HEK293T (cell line): ENCODE measurements around the gene POLN.

ENCODE experiments used
- CTCF ChIA-PET: fragments of 350-600 bp; formaldehyde crosslinking; extraction: SDS; loops from one replicate; lab custom pipeline; 2021; ENCODE audit warnings: antibody characterized with exemption, inconsistent platforms; lab: Yijun Ruan, JAX
- POLR2A ChIA-PET: fragments of 350-600 bp; formaldehyde crosslinking; extraction: SDS; loops from one replicate; lab custom pipeline; 2020; ENCODE audit warnings: antibody characterized with exemption, inconsistent platforms; lab: Yijun Ruan, JAX
- DNase-seq: peaks from one replicate; pipeline ENCODE4 v3.0.0; 2012; ENCODE audit warnings: mixed read lengths; ENCODE audit errors: extremely low spot score
- ARNT ChIP-seq: fragments of 450-650 bp; IDR thresholded peaks from 2 replicates; pipeline ENCODE4 v1.6.1; 2017; ENCODE audit warnings: mild to moderate bottlenecking
- BHLHE40 ChIP-seq: fragments of 450-650 bp; IDR thresholded peaks from 2 replicates; pipeline ENCODE4 v1.6.1; 2016; ENCODE audit warnings: mild to moderate bottlenecking, moderate library complexity, borderline replicate concordance
- CTBP1 ChIP-seq: fragments of 450-650 bp; IDR thresholded peaks from 2 replicates; pipeline ENCODE4 v1.6.1; 2016; ENCODE audit warnings: borderline replicate concordance
- ELF4 ChIP-seq: fragments of 450-650 bp; IDR thresholded peaks from 2 replicates; pipeline ENCODE4 v1.6.1; 2017; ENCODE audit warnings: antibody characterized with exemption
- FOXA1 ChIP-seq: fragments of 450-650 bp; IDR thresholded peaks from 2 replicates; pipeline ENCODE4 v1.6.1; 2016; ENCODE audit warnings: mild to moderate bottlenecking
- FOXK2 ChIP-seq: fragments of 450-650 bp; IDR thresholded peaks from 2 replicates; pipeline ENCODE4 v1.6.1; 2016; ENCODE audit warnings: mild to moderate bottlenecking
- FOXM1 ChIP-seq: fragments of 450-650 bp; IDR thresholded peaks from 2 replicates; pipeline ENCODE4 v1.6.1; 2017; ENCODE audit warnings: mild to moderate bottlenecking, borderline replicate concordance
- HDGF ChIP-seq: fragments of 450-650 bp; IDR thresholded peaks from 2 replicates; pipeline ENCODE4 v1.6.1; 2017; ENCODE audit warnings: antibody characterized with exemption, borderline replicate concordance
- L3MBTL2 ChIP-seq: fragments of 450-650 bp; conservative IDR thresholded peaks from 2 replicates; pipeline ENCODE4 v1.6.1; 2016; ENCODE audit warnings: mild to moderate bottlenecking
- LEF1 ChIP-seq: fragments of 450-650 bp; IDR thresholded peaks from 2 replicates; pipeline ENCODE4 v1.6.1; 2017; ENCODE audit warnings: mild to moderate bottlenecking, borderline replicate concordance
- NFRKB ChIP-seq: fragments of 450-650 bp; IDR thresholded peaks from 2 replicates; pipeline ENCODE4 v1.6.1; 2016; ENCODE audit warnings: mild to moderate bottlenecking, moderate library complexity
- SP1 ChIP-seq: fragments of 450-650 bp; IDR thresholded peaks from 2 replicates; pipeline ENCODE4 v1.6.1; 2017
- SUZ12 ChIP-seq: fragments of 450-650 bp; IDR thresholded peaks from 2 replicates; pipeline ENCODE4 v1.6.1; 2016; ENCODE audit warnings: mild to moderate bottlenecking
- TARDBP ChIP-seq: fragments of 450-650 bp; IDR thresholded peaks from 2 replicates; pipeline ENCODE4 v1.6.1; 2016
- ZNF384 ChIP-seq: fragments of 450-650 bp; IDR thresholded peaks from 2 replicates; pipeline ENCODE4 v1.6.1; 2016
- TF ChIP-seq, protein P1 (sequence below): fragments of 450-650 bp; IDR thresholded peaks from 2 replicates; pipeline ENCODE4 v1.6.1; 2016

The POLN gene

DNA sequence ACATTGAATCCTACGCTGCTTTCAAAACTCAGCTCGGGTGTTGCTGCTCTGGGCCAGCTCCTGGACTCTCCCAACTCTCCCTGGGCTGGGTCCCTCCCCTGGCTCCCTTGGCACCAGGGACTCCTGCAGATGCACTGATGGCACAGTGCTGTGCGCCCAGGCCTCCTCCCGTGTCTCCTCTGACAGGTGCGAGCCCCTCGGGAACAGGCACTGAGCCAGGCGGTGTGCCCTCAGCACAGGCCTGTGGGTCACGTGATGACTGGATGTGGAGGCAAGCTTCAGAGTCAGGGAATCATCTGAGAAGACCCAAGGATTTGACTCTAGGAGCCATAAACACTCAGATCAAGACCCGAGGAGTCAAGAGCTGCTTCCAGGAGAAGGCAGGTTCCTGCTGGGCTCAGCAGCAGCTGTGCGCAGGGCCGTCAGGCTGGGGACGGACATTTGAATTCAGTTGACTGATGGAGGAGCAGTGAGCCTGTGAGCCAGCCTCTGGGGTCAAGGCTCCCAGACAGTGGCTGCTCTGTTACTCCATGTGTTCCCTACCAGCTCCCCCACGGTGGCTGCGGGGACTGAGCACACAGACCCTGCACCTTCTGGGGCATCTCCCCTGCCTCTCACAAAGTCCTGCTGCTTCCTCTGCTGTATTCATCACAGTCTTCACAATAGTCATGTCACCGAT is 149.8 kb downstream of the POLN start:
- ChIA-PET CTCF (no interaction called here), POLR2A (no interaction called here)
- no peak for TF ChIP-seq FOXM1
- DNase-seq = no peak

DNA sequence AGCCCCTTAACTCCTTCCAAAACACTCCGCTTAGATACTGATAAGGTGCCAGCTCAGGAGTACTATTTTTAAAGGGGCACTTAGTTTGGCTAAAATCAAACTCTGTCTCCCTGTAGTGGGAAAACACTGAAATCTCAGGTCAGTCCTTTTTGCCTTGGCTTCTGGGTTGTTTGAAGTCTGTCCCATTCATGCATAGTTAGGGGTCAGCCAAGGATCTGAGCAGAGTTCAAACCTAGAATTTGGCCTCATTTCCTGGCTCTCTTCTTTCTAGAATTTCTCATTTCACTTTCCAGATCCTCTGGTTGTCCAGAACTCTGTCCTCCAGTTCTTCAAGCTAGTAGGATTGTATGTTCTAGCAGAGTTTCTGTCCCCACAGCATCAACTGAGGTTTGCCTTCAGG is 151.3 kb downstream of the POLN start:
- TF ChIP-seq SUZ12 = no peak
- TF ChIP-seq SP1 = no peak
- TF ChIP-seq CTBP1 = no peak
- TF ChIP-seq FOXA1 = no peak
- no peak for TF ChIP-seq ARNT
- TF ChIP-seq BHLHE40 = no peak
- no peak for TF ChIP-seq ELF4
- no peak for TF ChIP-seq NFRKB
- no peak for TF ChIP-seq LEF1
- TF ChIP-seq FOXM1 = no peak
- TF ChIP-seq, protein P1, sequence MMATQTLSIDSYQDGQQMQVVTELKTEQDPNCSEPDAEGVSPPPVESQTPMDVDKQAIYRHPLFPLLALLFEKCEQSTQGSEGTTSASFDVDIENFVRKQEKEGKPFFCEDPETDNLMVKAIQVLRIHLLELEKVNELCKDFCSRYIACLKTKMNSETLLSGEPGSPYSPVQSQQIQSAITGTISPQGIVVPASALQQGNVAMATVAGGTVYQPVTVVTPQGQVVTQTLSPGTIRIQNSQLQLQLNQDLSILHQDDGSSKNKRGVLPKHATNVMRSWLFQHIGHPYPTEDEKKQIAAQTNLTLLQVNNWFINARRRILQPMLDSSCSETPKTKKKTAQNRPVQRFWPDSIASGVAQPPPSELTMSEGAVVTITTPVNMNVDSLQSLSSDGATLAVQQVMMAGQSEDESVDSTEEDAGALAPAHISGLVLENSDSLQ = no peak
- no peak for TF ChIP-seq FOXK2
- no peak for TF ChIP-seq L3MBTL2
- TF ChIP-seq HDGF = no peak
- TF ChIP-seq TARDBP = no peak
- DNase-seq = no peak
- ChIA-PET CTCF (no interaction called here), POLR2A (no interaction called here)

DNA sequence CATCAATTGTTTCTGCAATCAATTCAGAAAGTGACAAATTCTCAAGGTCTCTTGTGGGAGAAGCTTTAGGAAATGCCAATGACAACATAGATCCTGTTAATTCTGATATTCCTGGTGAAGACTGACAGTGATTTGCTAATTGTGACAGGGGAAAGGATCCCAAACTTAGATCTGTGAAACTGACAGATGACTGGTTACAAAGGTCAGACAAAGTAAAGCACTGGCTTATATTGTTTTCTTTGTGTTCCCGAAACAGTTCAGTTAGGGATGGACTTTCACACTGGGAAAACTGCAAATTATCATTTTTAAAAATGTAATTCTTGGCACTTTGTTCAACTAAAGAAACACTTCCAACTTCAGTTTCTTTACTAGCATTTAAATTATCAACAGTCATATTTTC is 152.7 kb downstream of the POLN start:
- CTCF ChIA-PET = interaction anchor here (0.6 kb wide), 1 partner anchor 222 kb away, joined by 3 read pairs; no protein-coding TSS in a partner anchor
- POLR2A ChIA-PET = no interaction called here
- TF ChIP-seq BHLHE40 (no peak), SP1 (no peak), NFRKB (no peak)
- DNase-seq = no peak

DNA sequence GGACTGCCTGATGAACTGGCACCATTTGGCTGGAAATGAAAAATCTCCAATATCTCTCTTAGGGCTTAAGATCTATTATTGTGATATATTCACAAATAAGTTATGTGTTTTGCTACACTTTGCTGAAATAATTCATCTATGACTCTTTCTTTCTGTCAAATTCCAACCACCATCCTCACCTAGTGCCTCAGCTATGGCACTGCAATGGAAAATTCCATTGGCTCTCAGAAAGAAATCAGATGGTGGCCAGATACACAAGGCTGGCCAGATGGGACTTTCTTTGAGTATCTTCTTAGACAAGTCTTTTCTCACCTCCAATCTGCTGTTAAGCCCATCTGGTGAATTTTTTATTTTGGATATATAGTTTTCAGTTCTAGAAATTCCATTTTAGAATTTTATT is 154.8 kb downstream of the POLN start:
- no peak for DNase-seq
- CTCF ChIA-PET = no interaction called here
- POLR2A ChIA-PET = no interaction called here
- TF ChIP-seq BHLHE40 = no peak
- TF ChIP-seq FOXA1 = no peak
- no peak for TF ChIP-seq HDGF
- no peak for TF ChIP-seq FOXM1
- TF ChIP-seq ARNT = no peak
- TF ChIP-seq FOXK2 = no peak
- no peak for TF ChIP-seq SP1
- no peak for TF ChIP-seq TARDBP
- no peak for TF ChIP-seq LEF1
- TF ChIP-seq NFRKB = no peak
- TF ChIP-seq CTBP1 = no peak
- TF ChIP-seq ZNF384 = no peak

DNA sequence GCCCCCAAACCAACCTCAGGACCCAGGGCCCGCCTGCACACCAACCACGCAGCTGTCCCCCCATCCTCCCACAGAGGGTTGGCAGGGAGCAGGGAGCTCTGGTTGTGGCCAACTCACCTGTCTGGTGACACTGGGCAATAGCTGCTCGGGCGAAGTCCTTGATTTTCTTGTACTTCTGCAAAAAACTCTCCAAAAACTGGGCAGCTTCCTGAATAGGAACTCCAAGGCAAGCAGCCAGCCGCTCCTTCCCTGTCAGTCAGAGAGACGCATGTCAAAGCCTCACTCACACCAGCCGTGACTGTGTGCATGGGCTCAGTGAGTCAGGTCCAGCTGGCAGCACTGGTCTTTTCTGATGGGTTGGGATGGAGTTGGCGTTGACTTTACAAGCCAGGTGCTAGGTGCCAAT is 156.4 kb downstream of the POLN start:
- ChIA-PET POLR2A (no interaction called here), CTCF (no interaction called here)
- DNase-seq = no peak
- TF ChIP-seq SUZ12 = no peak
- no peak for TF ChIP-seq CTBP1
- TF ChIP-seq FOXM1 = no peak
- TF ChIP-seq ELF4 = no peak
- no peak for TF ChIP-seq L3MBTL2
- TF ChIP-seq FOXK2 = no peak
- no peak for TF ChIP-seq LEF1
- TF ChIP-seq TARDBP = no peak
- no peak for TF ChIP-seq ARNT
- no peak for TF ChIP-seq HDGF

DNA sequence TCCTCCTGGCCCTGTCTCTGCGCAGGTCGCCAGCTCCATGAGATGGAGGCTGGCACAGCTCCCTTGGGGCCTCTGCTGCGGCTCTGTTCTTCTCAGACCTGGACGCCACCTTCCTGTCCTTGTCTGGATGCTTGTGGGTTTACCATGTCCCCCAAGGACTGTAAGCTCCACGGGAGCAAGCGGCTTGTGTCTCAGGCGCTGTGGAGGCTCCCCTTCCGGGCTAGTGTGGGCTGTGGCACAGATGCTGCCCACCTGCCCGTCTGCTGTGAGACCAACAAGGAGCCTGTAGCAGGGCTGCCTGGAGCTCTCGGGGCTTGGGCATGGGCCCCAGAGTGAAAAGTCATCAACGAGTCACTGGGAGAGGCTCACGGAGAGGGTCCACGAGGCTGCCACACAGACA is 157.6 kb downstream of the POLN start:
- DNase-seq = no peak
- ChIA-PET CTCF (no interaction called here), POLR2A (no interaction called here)
- no peak for TF ChIP-seq FOXM1

DNA sequence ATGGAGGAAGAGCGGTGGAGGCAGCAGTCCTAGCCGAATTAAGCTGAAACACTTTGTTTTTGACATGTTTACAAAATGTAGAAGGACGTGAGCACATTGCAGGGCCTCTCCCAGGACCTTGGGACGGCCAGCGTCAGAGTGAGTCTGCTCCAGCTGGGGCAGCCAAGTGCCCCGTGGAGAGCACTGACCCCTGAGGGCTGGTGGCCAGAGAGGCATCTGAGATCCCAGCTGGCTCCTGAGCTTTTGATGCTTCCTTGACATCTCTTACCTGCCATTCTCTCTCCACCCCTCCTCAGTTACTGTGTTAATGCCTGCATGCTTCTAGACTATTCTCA is 158.1 kb downstream of the POLN start:
- TF ChIP-seq SP1 = no peak
- TF ChIP-seq BHLHE40 = no peak
- no peak for TF ChIP-seq FOXM1
- TF ChIP-seq L3MBTL2 = no peak
- TF ChIP-seq ELF4 = no peak
- TF ChIP-seq SUZ12 = no peak
- no peak for TF ChIP-seq HDGF
- no peak for TF ChIP-seq CTBP1
- TF ChIP-seq LEF1 = no peak
- no peak for TF ChIP-seq ARNT
- TF ChIP-seq FOXK2 = no peak
- POLR2A ChIA-PET = no interaction called here
- no peak for DNase-seq
- CTCF ChIA-PET = no interaction called here

DNA sequence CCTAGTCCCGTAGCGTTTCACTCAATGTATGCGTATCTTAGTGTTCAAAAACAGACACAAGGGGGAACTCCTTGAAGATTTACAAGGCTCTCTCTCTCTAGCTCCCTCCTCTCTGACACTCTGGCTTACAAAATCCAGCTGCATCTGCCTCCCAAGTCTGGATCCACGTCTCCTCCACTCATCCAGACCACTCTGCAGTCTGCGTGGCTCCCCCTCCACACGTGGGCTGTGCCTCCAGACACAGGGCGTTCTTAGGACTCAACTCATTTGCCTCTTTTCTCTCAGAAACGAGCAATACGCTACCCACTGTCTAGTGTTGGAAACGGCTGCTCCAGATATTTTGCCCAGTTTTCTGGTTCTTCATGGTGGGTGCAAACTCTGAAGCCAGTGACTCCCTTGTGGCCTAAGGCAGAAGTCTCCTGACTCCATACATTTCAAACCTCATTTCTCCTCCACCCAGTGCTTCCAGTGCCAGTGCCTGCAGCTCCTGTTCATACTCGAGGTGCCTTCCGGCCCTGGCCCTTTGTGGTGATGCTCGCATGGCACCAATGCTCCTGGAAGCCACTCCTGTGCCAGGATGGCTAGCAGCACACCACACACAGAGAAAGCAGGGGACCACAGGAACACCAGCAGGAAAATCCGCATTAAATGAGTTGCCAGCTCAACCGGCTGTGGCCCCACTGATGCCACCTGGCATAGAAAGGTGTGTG is 158.7 kb downstream of the POLN start:
- no peak for DNase-seq
- ChIA-PET CTCF (no interaction called here), POLR2A (no interaction called here)
- TF ChIP-seq LEF1 (no peak), NFRKB (no peak), BHLHE40 (no peak), ELF4 (no peak), HDGF (no peak), FOXM1 (no peak), L3MBTL2 (no peak), CTBP1 (no peak), SP1 (no peak), TARDBP (no peak), ARNT (no peak), SUZ12 (no peak), ZNF384 (no peak)
